Thyroid gland (tissue), 4 donors: Measurements from ENCODE around the gene ARHGAP4.

Experiments used
- CTCF ChIP-seq, 6 experiments: fragments of 200-600 bp in 3 of 6; fragments of 450-650 bp in 3 of 6; sonication (generic) in 3 of 6; IDR thresholded peaks; one replicate each; pipeline ENCODE4 v1.5.1; 2016 to 2019; ENCODE audit warnings: antibody characterized with exemption in 6 of 6, mild to moderate bottlenecking in 2 of 6, inconsistent platforms in 1 of 6, moderate library complexity in 1 of 6
- POLR2A ChIP-seq, 2 donors: fragments of 450-650 bp; IDR thresholded peaks; one replicate each; pipeline ENCODE4 v1.6.1; 2017; ENCODE audit warnings: antibody characterized with exemption in 2 of 2, mild to moderate bottlenecking in 2 of 2, moderate library complexity in 1 of 2

GRCh38 chrX:153881281-153881680, 44.8 kb downstream of the ARHGAP4 start:
- TF ChIP-seq CTCF (IDR thresholded peaks at IDR 0.05), result no peak
- no peak for TF ChIP-seq POLR2A (IDR thresholded peaks at IDR 0.05)
